Fibroblast of pulmonary artery (primary cell): ENCODE results near the gene CCDC9.
"Not testable (repeated sequence)": the region's sequence is repeated elsewhere in the genome, so short reads cannot be mapped to it uniquely, and the experiment has no call there.

Source experiments
- DNase-seq: peaks from one replicate; pipeline ENCODE4 v3.0.0-alpha.2; 2010; ENCODE audit warnings: low read depth
- H3K4me3 ChIP-seq: replicated peaks from 2 replicates; pipeline ENCODE4 v1.5.1; 2011; ENCODE audit warnings: low read depth, mild to moderate bottlenecking, control low read depth, low read length, moderate library complexity
- TF ChIP-seq, protein P1 (sequence below): IDR thresholded peaks from 2 replicates; pipeline ENCODE4 v1.5.1; 2011; ENCODE audit warnings: mild to moderate bottlenecking, control low read depth, low read length, inconsistent platforms; ENCODE audit errors: missing control alignments

Gene CCDC9

GRCh38 chr19:47273313-47274070 is 17.2 kb downstream of the CCDC9 start:
- peak; percentile 94 for DNase-seq
- H3K4me3 ChIP-seq = peak overlapping the region; percentile 77
- TF ChIP-seq, protein P1, sequence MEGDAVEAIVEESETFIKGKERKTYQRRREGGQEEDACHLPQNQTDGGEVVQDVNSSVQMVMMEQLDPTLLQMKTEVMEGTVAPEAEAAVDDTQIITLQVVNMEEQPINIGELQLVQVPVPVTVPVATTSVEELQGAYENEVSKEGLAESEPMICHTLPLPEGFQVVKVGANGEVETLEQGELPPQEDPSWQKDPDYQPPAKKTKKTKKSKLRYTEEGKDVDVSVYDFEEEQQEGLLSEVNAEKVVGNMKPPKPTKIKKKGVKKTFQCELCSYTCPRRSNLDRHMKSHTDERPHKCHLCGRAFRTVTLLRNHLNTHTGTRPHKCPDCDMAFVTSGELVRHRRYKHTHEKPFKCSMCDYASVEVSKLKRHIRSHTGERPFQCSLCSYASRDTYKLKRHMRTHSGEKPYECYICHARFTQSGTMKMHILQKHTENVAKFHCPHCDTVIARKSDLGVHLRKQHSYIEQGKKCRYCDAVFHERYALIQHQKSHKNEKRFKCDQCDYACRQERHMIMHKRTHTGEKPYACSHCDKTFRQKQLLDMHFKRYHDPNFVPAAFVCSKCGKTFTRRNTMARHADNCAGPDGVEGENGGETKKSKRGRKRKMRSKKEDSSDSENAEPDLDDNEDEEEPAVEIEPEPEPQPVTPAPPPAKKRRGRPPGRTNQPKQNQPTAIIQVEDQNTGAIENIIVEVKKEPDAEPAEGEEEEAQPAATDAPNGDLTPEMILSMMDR = no peak

GRCh38 chr19:47274071-47274890 is 18.0 kb downstream of the CCDC9 start, which contains the start of gene INAFM1:
INAFM1 (plus strand) TSS chr19:47274885; CDS start chr19:47274920, 35 bp downstream.
- H3K4me3 ChIP-seq = peak within 1 kb of the TSS; percentile 77
- TF ChIP-seq, protein P1 = no peak
- DNase-seq = peak; percentile 94

DNA sequence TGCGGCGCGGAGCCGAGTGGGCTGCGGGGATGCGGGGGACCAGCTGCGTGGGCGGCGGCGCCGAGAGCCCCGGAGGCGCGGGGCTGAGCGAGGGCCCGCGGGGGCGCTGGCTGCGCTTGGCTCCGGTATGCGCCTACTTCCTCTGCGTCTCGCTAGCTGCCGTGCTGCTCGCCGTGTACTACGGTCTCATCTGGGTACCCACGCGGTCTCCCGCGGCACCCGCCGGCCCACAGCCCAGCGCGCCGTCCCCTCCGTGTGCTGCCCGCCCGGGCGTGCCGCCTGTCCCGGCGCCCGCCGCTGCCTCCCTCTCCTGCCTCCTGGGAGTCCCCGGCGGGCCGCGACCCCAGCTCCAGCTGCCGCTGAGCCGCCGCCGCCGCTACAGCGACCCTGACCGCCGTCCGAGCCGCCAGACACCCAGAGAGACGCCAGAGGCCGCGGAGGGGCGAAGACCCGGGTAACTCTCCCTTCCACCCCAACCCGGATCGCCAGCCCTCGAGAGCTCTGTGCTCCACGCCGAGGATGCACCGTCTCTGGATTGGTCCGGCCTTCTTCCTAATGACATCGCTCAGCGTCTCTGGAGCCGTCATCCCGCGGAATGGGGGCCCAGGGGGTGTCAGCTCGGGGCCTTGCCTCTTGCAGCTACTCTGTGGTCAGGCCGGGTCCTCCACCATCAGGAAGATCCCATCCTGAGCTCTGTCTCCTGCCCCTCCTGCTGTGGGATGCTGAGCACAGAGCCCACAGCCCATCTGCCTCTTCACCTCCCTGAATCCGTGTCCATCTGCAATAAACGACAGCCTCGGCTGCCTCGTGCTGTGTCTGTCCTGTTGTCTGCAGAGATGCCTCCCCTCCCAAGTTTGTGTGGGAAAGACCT is 18.8 kb downstream of the CCDC9 start:
- peak; percentile 16 for DNase-seq
- H3K4me3 ChIP-seq = peak overlapping the region; percentile 50
- TF ChIP-seq, protein P1 = no peak

GRCh38 chr19:47275791-47276461 is 19.6 kb downstream of the CCDC9 start:
- DNase-seq = peak; percentile 70
- TF ChIP-seq, protein P1 = no peak
- H3K4me3 ChIP-seq = peak overlapping the region; percentile 50

DNA sequence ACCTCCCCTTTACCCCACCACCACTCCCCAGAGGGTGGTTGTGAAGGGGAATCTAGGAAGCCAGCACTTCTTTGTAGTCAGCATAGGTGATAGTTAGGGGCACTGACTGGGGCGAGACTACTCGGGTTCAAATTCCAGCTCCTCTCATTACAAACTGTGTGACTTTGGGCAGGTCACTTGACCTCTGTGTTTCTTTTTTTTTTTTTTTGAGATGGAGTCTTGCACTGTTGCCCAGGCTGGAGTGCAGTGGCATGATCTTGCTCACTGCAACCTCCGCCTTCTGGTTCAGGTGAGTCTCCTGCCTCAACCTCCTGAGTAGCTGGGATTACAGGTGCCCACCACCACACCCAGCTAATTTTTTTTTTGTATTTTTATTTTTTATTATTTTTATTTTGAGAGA is 20.2 kb downstream of the CCDC9 start:
- H3K4me3 ChIP-seq = peak overlapping the region; percentile 50
- not testable (repeated sequence) for DNase-seq

- no peak overlapping the region for H3K4me3 ChIP-seq
- TF ChIP-seq, protein P1 = peak; percentile 57
- peak; percentile 25 for DNase-seq
These were observed 24.0 kb downstream of the CCDC9 start for GRCh38 chr19:47280183-47280797.
